Liver (tissue), 9 donors: ENCODE data around the gene SH2D2A. TPM values are rescaled to one million over a fixed set of nuclear protein-coding genes. Genes with fewer than 3 reads are reported as not detected.

Experiments used
- DNase-seq: peaks from one replicate; pipeline ENCODE4 v3.0.0-alpha.2; 2017; ENCODE audit warnings: low spot score
- H3K27ac ChIP-seq, 2 donors: one replicate each; pipeline ENCODE4 v1.7.0; 2013; ENCODE audit warnings: inconsistent platforms in 2 of 2, low read length in 2 of 2, control low read depth in 1 of 2, low read depth in 1 of 2, mild to moderate bottlenecking in 1 of 2
- H3K27me3 ChIP-seq, 4 donors: one replicate each; pipeline versions ENCODE4 v1.6.1 to v1.7.0; 2013; ENCODE audit warnings: low read length in 3 of 4, inconsistent platforms in 1 of 4, mild to moderate bottlenecking in 1 of 4, moderate library complexity in 1 of 4; ENCODE audit not compliant: control insufficient read depth in 4 of 4, insufficient read depth in 4 of 4
- H3K36me3 ChIP-seq, 4 donors: one replicate each; pipeline versions ENCODE4 v1.6.1 to v1.7.0; 2013; ENCODE audit warnings: low read length in 3 of 4, mild to moderate bottlenecking in 3 of 4, low read depth in 1 of 4, moderate library complexity in 1 of 4; ENCODE audit not compliant: control insufficient read depth in 4 of 4, insufficient read depth in 3 of 4
- H3K4me1 ChIP-seq, 4 donors: one replicate each; pipeline versions ENCODE4 v1.6.1 to v1.7.0; 2013; ENCODE audit warnings: low read length in 3 of 4, mild to moderate bottlenecking in 3 of 4, moderate library complexity in 1 of 4; ENCODE audit not compliant: control insufficient read depth in 4 of 4, insufficient read depth in 4 of 4
- H3K4me3 ChIP-seq, 3 donors: one replicate each; pipeline versions ENCODE4 v1.6.1 to v1.7.0; 2013; ENCODE audit warnings: low read length in 3 of 3, control low read depth in 1 of 3, low read depth in 1 of 3, mild to moderate bottlenecking in 1 of 3
- H3K9ac ChIP-seq, 2 donors: one replicate each; pipeline ENCODE4 v1.7.0; 2013; ENCODE audit warnings: low read length in 2 of 2, mild to moderate bottlenecking in 2 of 2, moderate library complexity in 2 of 2, control low read depth in 1 of 2, low read depth in 1 of 2
- H3K9me3 ChIP-seq, 4 donors: one replicate each; pipeline versions ENCODE4 v1.6.1 to v1.7.0; 2013; ENCODE audit warnings: low read length in 3 of 4; ENCODE audit not compliant: control insufficient read depth in 4 of 4
- ATF3 ChIP-seq: IDR thresholded peaks from 2 replicates; pipeline ENCODE4 v1.6.1; 2016; ENCODE audit warnings: antibody characterized with exemption
- CTCF ChIP-seq: fragments of 150-350 bp; IDR thresholded peaks from 2 replicates; pipeline ENCODE4 v1.5.1; 2017; ENCODE audit warnings: improper control_type of control experiment, low read depth, low read length; ENCODE audit not compliant: missing input control
- EGR1 ChIP-seq, 2 donors: IDR thresholded peaks; 2 replicates each; pipeline ENCODE4 v1.6.1; 2016 to 2018; ENCODE audit warnings: antibody characterized with exemption in 2 of 2, low read depth in 2 of 2
- FOXA1 ChIP-seq: IDR thresholded peaks from 2 replicates; pipeline ENCODE4 v1.6.1; 2016; ENCODE audit warnings: antibody characterized with exemption
- FOXA2 ChIP-seq: IDR thresholded peaks from 2 replicates; pipeline ENCODE4 v1.6.1; 2016; ENCODE audit warnings: antibody characterized with exemption
- GABPA ChIP-seq, 2 donors: IDR thresholded peaks in 1 of 2; conservative IDR thresholded peaks in 1 of 2; 2 replicates each; pipeline ENCODE4 v1.6.1; 2016; ENCODE audit warnings: antibody characterized with exemption in 2 of 2, mild to moderate bottlenecking in 1 of 2, moderate library complexity in 1 of 2
- HNF4A ChIP-seq, 2 donors: conservative IDR thresholded peaks; 2 replicates each; pipeline ENCODE4 v1.6.1; 2016; ENCODE audit warnings: antibody characterized with exemption in 2 of 2, mild to moderate bottlenecking in 2 of 2
- HNF4G ChIP-seq: IDR thresholded peaks from 2 replicates; pipeline ENCODE4 v1.6.1; 2016; ENCODE audit warnings: antibody characterized with exemption
- JUND ChIP-seq, 2 donors: IDR thresholded peaks; 2 replicates each; pipeline ENCODE4 v1.6.1; 2016; ENCODE audit warnings: antibody characterized with exemption in 2 of 2
- NR2F2 ChIP-seq: IDR thresholded peaks from 2 replicates; pipeline ENCODE4 v1.6.1; 2016; ENCODE audit warnings: antibody characterized with exemption
- RAD21 ChIP-seq, 2 donors: IDR thresholded peaks; 2 replicates each; pipeline ENCODE4 v1.6.1; 2016; ENCODE audit warnings: antibody characterized with exemption in 2 of 2, mild to moderate bottlenecking in 2 of 2
- RXRA ChIP-seq, 2 donors: IDR thresholded peaks; 2 replicates each; pipeline ENCODE4 v1.6.1; 2017 to 2018; ENCODE audit warnings: antibody characterized with exemption in 2 of 2, mild to moderate bottlenecking in 1 of 2
- SP1 ChIP-seq: IDR thresholded peaks from 2 replicates; pipeline ENCODE4 v1.6.1; 2018; ENCODE audit warnings: antibody characterized with exemption, mild to moderate bottlenecking
- TAF1 ChIP-seq: conservative IDR thresholded peaks from 2 replicates; pipeline ENCODE4 v1.6.1; 2016; ENCODE audit warnings: antibody characterized with exemption, mild to moderate bottlenecking
- YY1 ChIP-seq: IDR thresholded peaks from 2 replicates; pipeline ENCODE4 v1.6.1; 2016; ENCODE audit warnings: antibody characterized with exemption, mild to moderate bottlenecking
- WGBS: extraction: QIAGEN DNeasy Blood & Tissue Kit; methylation state at CpG from one replicate; pipeline ENCODE4 v1.1.7; 2013; 5-methylcytosine and 5-hydroxymethylcytosine counted together
- polyA plus RNA-seq, 2 donors: library from polyadenylated mRNA; stranded (reverse) in 1 of 2; unstranded in 1 of 2; fragments of 200-250 nt in 1 of 2; fragments of >200 nt in 1 of 2; fragmentation: Nextera tagmentation in 1 of 2; extraction: Ambion mirVana in 1 of 2; gene quantifications; one replicate each; pipeline versions ENCODE4 v1.2.1 to v1.2.3, GENCODE V29; 2013 to 2015
- total RNA-seq, 2 donors: library from RNA; depleted of rRNA; stranded (reverse); fragments of >200 nt; gene quantifications; one replicate each; pipeline ENCODE4 v1.2.3, GENCODE V29; 2014
- TF ChIP-seq, protein P1 (sequence below): IDR thresholded peaks from 2 replicates; pipeline ENCODE4 v1.6.1; 2016; ENCODE audit warnings: antibody characterized with exemption
- TF ChIP-seq, protein P2 (sequence below): IDR thresholded peaks from 2 replicates; pipeline ENCODE4 v1.6.1; 2016; ENCODE audit warnings: antibody characterized with exemption
- TF ChIP-seq, protein P3 (sequence below): IDR thresholded peaks from 2 replicates; pipeline ENCODE4 v1.6.1; 2016; ENCODE audit warnings: antibody characterized with exemption, mild to moderate bottlenecking
- donor health status: healthy.
- donor health status: healthy.
- donor health status: healthy.
- donor health status: healthy.
- donor health status: healthy.

Gene SH2D2A
- total and polyA plus RNA-seq, 4 donors, result 0.14 to 0.38 (median 0.24) TPM

- Histone ChIP-seq H3K27ac (peak overlapping the region; percentile 61 to 80), H3K4me3 (no peak overlapping the region), H3K9ac (no peak overlapping the region), H3K4me1 (peaks cover 0 to 21% (median 9%) of the 10 kb centered on the region in 4 donors), H3K9me3 (no peaks in the 10 kb centered on the region), H3K27me3 (no peaks in the 10 kb centered on the region), H3K36me3 (no peaks in the 10 kb centered on the region)
- 21% methylated on average over 9 of the region's 9 CpGs for WGBS
- TF ChIP-seq HNF4A (conservative IDR thresholded peaks at IDR 0.05), result peak; percentile 17 to 55
- peak; percentile 73 for TF ChIP-seq FOXA2
- TF ChIP-seq, protein P1, sequence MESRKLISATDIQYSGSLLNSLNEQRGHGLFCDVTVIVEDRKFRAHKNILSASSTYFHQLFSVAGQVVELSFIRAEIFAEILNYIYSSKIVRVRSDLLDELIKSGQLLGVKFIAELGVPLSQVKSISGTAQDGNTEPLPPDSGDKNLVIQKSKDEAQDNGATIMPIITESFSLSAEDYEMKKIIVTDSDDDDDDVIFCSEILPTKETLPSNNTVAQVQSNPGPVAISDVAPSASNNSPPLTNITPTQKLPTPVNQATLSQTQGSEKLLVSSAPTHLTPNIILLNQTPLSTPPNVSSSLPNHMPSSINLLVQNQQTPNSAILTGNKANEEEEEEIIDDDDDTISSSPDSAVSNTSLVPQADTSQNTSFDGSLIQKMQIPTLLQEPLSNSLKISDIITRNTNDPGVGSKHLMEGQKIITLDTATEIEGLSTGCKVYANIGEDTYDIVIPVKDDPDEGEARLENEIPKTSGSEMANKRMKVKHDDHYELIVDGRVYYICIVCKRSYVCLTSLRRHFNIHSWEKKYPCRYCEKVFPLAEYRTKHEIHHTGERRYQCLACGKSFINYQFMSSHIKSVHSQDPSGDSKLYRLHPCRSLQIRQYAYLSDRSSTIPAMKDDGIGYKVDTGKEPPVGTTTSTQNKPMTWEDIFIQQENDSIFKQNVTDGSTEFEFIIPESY, result no peak
- peak; percentile 73 for TF ChIP-seq NR2F2
- TF ChIP-seq, protein P2, sequence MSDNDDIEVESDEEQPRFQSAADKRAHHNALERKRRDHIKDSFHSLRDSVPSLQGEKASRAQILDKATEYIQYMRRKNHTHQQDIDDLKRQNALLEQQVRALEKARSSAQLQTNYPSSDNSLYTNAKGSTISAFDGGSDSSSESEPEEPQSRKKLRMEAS, result no peak
- TF ChIP-seq JUND (IDR thresholded peaks at IDR 0.05), result no peak
- TF ChIP-seq, protein P3, sequence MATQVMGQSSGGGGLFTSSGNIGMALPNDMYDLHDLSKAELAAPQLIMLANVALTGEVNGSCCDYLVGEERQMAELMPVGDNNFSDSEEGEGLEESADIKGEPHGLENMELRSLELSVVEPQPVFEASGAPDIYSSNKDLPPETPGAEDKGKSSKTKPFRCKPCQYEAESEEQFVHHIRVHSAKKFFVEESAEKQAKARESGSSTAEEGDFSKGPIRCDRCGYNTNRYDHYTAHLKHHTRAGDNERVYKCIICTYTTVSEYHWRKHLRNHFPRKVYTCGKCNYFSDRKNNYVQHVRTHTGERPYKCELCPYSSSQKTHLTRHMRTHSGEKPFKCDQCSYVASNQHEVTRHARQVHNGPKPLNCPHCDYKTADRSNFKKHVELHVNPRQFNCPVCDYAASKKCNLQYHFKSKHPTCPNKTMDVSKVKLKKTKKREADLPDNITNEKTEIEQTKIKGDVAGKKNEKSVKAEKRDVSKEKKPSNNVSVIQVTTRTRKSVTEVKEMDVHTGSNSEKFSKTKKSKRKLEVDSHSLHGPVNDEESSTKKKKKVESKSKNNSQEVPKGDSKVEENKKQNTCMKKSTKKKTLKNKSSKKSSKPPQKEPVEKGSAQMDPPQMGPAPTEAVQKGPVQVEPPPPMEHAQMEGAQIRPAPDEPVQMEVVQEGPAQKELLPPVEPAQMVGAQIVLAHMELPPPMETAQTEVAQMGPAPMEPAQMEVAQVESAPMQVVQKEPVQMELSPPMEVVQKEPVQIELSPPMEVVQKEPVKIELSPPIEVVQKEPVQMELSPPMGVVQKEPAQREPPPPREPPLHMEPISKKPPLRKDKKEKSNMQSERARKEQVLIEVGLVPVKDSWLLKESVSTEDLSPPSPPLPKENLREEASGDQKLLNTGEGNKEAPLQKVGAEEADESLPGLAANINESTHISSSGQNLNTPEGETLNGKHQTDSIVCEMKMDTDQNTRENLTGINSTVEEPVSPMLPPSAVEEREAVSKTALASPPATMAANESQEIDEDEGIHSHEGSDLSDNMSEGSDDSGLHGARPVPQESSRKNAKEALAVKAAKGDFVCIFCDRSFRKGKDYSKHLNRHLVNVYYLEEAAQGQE, result no peak
- TF ChIP-seq GABPA (IDR thresholded peaks at IDR 0.05 in 1 of 2, conservative IDR thresholded peaks at IDR 0.05 in 1 of 2), result no peak
- no peak for TF ChIP-seq TAF1
- no peak for TF ChIP-seq CTCF
- TF ChIP-seq HNF4G, result no peak
- TF ChIP-seq RAD21 (IDR thresholded peaks at IDR 0.05), result no peak
- TF ChIP-seq FOXA1, result no peak
- peak; percentile 56 for TF ChIP-seq SP1
- peak; percentile 83 to 87 for TF ChIP-seq RXRA (IDR thresholded peaks at IDR 0.05)
- no peak for TF ChIP-seq EGR1 (IDR thresholded peaks at IDR 0.05; ENCODE audit: low read depth in 2 of 2)
- no peak for TF ChIP-seq YY1
- TF ChIP-seq ATF3, result no peak
- DNase-seq, result no peak
Measured at GRCh38 chr1:156852418-156852874, 35.8 kb upstream of the SH2D2A start.
